ENCODE results near the gene DLX3. TPM values are rescaled to one million over a fixed set of nuclear protein-coding genes. Genes with fewer than 3 reads are reported as not detected.

DLX3 gene
- total RNA-seq, result not detected in 2 replicates

GRCh38 chr17:49995055-49995738 is at the start of gene DLX3:
Gene DLX3, minus strand, starts transcription at chr17:49995224. Its CDS starts 226 bp downstream, at chr17:49994998.

DNA sequence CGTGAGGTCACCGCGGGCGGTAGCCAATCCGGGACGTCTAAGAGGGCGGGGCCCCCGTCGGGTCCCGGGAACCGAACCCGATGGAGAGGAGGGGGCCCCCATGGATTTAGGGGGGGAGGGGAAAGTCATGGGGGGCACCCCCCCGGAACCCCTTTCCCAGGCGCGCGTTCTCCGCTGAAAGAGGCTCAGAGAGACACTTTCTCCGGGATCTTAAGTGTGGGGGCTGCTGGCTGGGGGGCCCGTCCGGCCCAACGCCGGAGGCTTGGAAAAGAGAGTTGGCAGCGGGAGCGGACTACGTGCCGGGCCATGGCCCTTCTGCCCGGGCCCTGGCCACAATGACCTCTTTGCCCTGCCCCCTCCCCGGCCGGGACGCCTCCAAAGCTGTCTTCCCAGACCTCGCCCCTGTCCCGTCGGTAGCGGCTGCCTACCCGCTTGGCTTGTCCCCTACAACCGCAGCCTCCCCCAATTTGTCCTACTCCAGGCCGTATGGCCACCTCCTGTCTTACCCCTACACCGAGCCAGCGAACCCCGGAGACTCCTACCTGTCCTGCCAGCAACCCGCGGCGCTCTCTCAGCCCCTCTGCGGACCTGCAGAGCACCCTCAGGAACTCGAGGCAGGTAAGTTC is 25.8 kb downstream of the DLX3 start, which contains the start of gene DLX4:
Gene DLX4, plus strand, starts transcription at position 57 of the 626 bp plus-strand sequence. Its CDS starts 279 bp downstream, at position 336.

Other genes starting within 250 kb of the DLX3 start
- gene FAM117A, start 231.1 kb downstream of the DLX3 start, total RNA-seq, result 9.3 and 10.0 TPM in 2 replicates
- gene KAT7, start 206.5 kb downstream of the DLX3 start, total RNA-seq, result 21.1 and 31.1 TPM in 2 replicates
- gene TAC4, start 147.2 kb downstream of the DLX3 start, total RNA-seq, result not detected in 2 replicates
- not detected in 2 replicates for gene DLX4, start 26.0 kb downstream of the DLX3 start, total RNA-seq
- gene ITGA3, start 60.9 kb upstream of the DLX3 start, total RNA-seq, result 144 and 164 TPM in 2 replicates
- gene PDK2, start 100.1 kb upstream of the DLX3 start, total RNA-seq, result 9.1 and 12.8 TPM in 2 replicates
- gene SAMD14, start 134.9 kb upstream of the DLX3 start, total RNA-seq, result 3.5 and 5.7 TPM in 2 replicates
- 26.6 and 29.7 TPM in 2 replicates for gene PPP1R9B, start 155.5 kb upstream of the DLX3 start, total RNA-seq
- gene SGCA, start 170.8 kb upstream of the DLX3 start, total RNA-seq, result not detected in 2 replicates
- gene COL1A1, start 206.4 kb upstream of the DLX3 start, total RNA-seq, result 6.3 and 7.1 TPM in 2 replicates